ENCODE data around the gene PAK4.

The PAK4 gene

GRCh38 chr19:39193803-39194202 lies 68.2 kb downstream of the PAK4 start:
- TF ChIP-seq CTCF (IDR thresholded peaks at IDR 0.05; ENCODE audit: low read depth, low read length): no peak
- H3K9me3 ChIP-seq (ENCODE audit: severe bottlenecking): no peaks in the 10 kb centered on the region
- DNase-seq: no peak
- no peaks in the 10 kb centered on the region for H3K27me3 ChIP-seq (ENCODE audit: insufficient read depth, low read depth, severe bottlenecking)
- no peak overlapping the region for H3K27ac ChIP-seq
- H3K36me3 ChIP-seq: no peaks in the 10 kb centered on the region
- H3K4me3 ChIP-seq (ENCODE audit: low read depth, low read length): no peak overlapping the region

GRCh38 chr19:39194832-39195542 lies 69.4 kb downstream of the PAK4 start:
- H3K4me3 ChIP-seq (ENCODE audit: low read depth, low read length): no peak overlapping the region
- no peak for DNase-seq

GRCh38 chr19:39195755-39196154 lies 70.2 kb downstream of the PAK4 start:
- Histone ChIP-seq H3K9me3 (ENCODE audit: severe bottlenecking) (no peaks in the 10 kb centered on the region), H3K27me3 (ENCODE audit: insufficient read depth, low read depth, severe bottlenecking) (no peaks in the 10 kb centered on the region), H3K36me3 (no peaks in the 10 kb centered on the region), H3K4me3 (ENCODE audit: low read depth, low read length) (no peak overlapping the region), H3K27ac (no peak overlapping the region)
- no peak for DNase-seq
- TF ChIP-seq CTCF (IDR thresholded peaks at IDR 0.05; ENCODE audit: low read depth, low read length): no peak

More at GRCh38 chr19:39194832-39195542, 69.4 kb downstream of the PAK4 start:
- Histone ChIP-seq H3K27me3 (ENCODE audit: insufficient read depth, low read depth, severe bottlenecking) (no peaks in the 10 kb centered on the region), H3K9me3 (ENCODE audit: severe bottlenecking) (no peaks in the 10 kb centered on the region), H3K27ac (no peak overlapping the region), H3K36me3 (no peaks in the 10 kb centered on the region)
- no peak for TF ChIP-seq CTCF (IDR thresholded peaks at IDR 0.05; ENCODE audit: low read depth, low read length)

- no peak for DNase-seq
- Histone ChIP-seq H3K36me3 (no peaks in the 10 kb centered on the region), H3K4me3 (ENCODE audit: low read depth, low read length) (no peak overlapping the region), H3K27ac (no peak overlapping the region), H3K9me3 (ENCODE audit: severe bottlenecking) (no peaks in the 10 kb centered on the region), H3K27me3 (ENCODE audit: insufficient read depth, low read depth, severe bottlenecking) (no peaks in the 10 kb centered on the region)
- TF ChIP-seq CTCF (IDR thresholded peaks at IDR 0.05; ENCODE audit: low read depth, low read length): no peak
These were observed 70.7 kb downstream of the PAK4 start for GRCh38 chr19:39196320-39196719.

GRCh38 chr19:39196860-39197562 lies 71.4 kb downstream of the PAK4 start, which contains the start of gene NCCRP1:
NCCRP1 (plus strand) TSS chr19:39196964; CDS start chr19:39196983, 19 bp downstream.
- no peaks in the 10 kb centered on the region for H3K9me3 ChIP-seq (ENCODE audit: severe bottlenecking)
- peak; percentile 24 for DNase-seq
- H3K27ac ChIP-seq: no peak within 1 kb of the TSS
- no peaks in the 10 kb centered on the region for H3K36me3 ChIP-seq
- TF ChIP-seq CTCF (IDR thresholded peaks at IDR 0.05; ENCODE audit: low read depth, low read length): no peak
- no peaks in the 10 kb centered on the region for H3K27me3 ChIP-seq (ENCODE audit: insufficient read depth, low read depth, severe bottlenecking)
- no peak within 1 kb of the TSS for H3K4me3 ChIP-seq (ENCODE audit: low read depth, low read length)
